Measurements from ENCODE around the gene FPGS.

The FPGS gene

GRCh38 chr9:127786773-127787104 lies 15.9 kb upstream of the FPGS start:
- DNase-seq (ENCODE audit: insufficient read length, low spot score) (no peak), FAIRE-seq (no peak)

DNA sequence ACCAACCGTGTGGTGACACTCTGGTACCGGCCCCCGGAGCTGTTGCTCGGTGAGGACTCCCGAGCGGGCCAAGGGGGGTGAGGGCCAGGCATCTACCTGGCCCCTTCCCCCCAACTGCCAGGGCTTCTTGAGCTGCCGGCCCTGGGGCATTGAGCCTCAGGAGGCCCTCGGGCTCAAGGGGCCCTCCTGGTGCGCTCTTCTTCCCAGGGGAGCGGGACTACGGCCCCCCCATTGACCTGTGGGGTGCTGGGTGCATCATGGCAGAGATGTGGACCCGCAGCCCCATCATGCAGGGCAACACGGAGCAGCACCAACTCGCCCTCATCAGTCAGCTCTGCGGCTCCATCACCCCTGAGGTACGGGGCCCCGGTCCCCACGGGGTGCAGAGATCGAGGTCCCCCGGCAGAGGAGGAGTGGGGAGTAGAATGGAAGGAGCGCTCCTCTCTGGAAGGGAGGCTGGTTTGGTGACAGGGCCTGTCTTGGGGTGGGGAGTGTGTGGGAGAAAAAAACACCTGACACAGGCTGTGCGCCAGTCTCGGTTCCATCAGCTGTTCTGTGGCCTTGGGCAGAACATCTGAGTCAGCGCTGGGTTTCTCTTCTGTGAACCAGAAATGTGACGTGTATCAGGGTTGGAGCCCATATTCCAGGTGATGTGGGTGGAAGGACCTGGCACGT lies 14.2 kb upstream of the FPGS start:
- DNase-seq (ENCODE audit: insufficient read length, low spot score): no peak
- no peak for FAIRE-seq

- FAIRE-seq: no peak
- no peak for DNase-seq (ENCODE audit: insufficient read length, low spot score)
Measured at GRCh38 chr9:127789179-127789578, 13.5 kb upstream of the FPGS start.

GRCh38 chr9:127790094-127790855 lies 12.4 kb upstream of the FPGS start:
- no peak for DNase-seq (ENCODE audit: insufficient read length, low spot score)
- FAIRE-seq: no peak

GRCh38 chr9:127791085-127791484 lies 11.6 kb upstream of the FPGS start:
- FAIRE-seq: no peak

DNA sequence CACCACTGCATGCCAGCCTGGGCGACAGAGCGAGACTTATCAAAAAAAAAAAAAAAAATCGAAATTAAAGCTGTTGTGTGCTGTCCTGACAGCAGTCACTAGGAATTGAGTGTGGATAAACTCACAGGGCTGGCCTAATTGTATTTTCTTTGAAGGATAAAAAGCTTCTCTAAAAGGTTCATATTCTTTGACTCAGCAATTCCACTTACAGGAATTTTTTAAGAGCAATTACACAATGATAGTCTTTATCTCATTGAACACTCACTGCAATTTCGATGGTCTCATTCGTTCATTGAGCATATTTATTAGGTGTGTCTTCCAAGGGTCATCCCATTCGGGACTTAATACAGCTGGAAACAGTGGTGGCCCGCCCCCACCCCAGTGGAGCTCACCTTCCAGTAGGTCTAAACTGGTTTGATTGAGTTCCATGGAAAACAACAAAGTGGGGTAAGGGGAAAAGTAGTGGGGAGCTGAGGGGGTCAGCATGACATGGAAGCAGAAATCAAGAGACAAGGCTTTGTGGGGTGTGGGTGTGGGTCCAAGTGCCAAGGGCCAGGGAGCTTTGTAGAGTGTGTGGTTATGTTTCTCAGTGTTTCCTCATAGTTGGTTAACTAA lies 10.2 kb upstream of the FPGS start:
- DNase-seq (ENCODE audit: insufficient read length, low spot score) (no peak), FAIRE-seq (no peak)

More at GRCh38 chr9:127791085-127791484, 11.6 kb upstream of the FPGS start:
- no peak for DNase-seq (ENCODE audit: insufficient read length, low spot score)

DNA sequence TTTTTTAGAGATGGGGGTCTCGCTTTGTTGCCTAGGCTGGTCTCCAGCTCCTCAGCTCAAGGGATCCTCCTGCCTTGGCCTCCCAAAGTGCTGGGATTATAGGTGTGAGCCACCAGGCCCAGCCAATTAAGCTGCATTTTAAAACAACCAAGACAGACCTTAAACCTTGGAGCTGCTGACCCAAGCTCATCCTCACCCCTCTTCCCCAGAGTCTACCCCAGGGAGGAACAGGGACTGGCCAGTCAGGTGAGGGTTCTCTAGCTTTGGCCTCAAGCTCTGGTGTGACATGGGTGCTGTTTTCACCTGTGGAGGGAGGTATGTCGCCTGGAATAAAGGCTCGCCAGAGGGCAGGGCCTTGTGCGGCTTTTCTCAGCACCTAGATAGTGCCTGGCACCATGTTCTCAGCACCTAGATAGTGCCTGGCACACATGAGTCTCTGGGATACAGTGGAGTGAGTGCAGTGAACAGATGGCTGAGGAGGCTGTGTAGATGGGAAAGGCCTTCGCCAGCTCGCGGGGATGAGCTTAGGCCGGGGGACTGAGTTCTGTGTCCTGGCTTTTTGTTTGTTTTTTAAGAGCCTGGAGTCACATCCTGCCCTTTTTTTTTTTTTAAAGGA lies 9.5 kb upstream of the FPGS start:
- no peak for DNase-seq (ENCODE audit: insufficient read length, low spot score)
- no peak for FAIRE-seq

- DNase-seq (ENCODE audit: insufficient read length, low spot score): no peak
- no peak for FAIRE-seq
Measured at GRCh38 chr9:127794001-127794791, 8.5 kb upstream of the FPGS start.

- no peak for FAIRE-seq
- DNase-seq (ENCODE audit: insufficient read length, low spot score): no peak
Measured at GRCh38 chr9:127796225-127796813, 6.4 kb upstream of the FPGS start.

DNA sequence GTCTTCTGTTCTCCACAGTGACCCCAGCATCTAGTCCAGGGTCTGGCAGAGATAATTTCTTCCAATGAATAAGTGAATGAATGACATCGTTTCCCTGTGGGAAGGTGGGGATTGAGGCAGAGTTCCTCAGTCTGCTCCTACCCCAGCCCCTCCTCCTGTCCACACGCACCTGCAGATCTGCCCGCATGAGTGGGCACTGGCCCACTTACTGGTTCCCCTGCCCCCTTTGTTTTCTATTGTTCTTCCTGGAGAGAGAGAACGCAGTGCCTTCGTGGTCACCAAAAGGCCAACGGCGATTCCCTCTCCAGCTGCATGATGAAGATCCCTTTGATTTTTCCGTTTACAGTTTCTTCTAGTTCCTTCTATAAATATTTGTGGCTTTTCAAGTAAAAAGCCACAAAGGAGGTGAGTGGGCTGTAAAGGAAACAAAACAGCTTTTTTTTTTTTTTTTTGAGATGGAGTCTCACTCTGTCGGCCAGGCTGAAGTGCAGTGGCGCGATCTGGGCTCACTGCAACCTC lies 5.8 kb upstream of the FPGS start:
- DNase-seq (ENCODE audit: insufficient read length, low spot score) (no peak), FAIRE-seq (no peak)

DNA sequence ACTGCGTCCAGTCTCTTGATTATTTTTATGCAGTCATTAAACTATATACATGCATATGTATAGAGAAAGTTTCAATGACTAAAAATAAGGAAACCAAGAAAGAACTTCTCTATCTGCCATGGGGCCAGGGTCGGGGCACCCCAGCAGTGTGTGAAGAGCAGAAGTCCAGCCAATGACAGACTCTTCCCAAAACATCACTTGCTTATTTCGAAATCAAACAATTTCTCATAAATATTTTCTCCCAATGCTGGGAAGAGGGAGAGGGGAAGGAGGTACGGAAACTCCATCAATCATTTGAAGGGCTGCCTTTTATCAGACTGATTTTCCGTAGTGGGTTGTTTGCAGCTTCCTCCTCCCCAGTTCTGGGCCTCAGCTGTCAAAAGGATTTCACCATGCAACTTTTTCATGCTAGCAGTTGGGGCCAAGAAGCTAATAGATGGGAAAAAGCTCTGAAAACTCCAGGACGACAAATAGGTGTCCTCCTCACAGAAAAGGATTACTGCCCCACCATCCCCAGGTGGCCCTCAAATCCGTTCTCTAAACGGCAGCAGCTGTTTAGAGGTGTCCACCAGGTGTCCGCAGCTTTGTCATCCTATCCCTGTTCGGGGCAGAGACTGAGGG lies 617 bp upstream of the FPGS start:
- DNase-seq (ENCODE audit: insufficient read length, low spot score): no peak
- FAIRE-seq: peak; percentile 52

GRCh38 chr9:127803507-127804352 lies 1.0 kb downstream of the FPGS start:
- DNase-seq (ENCODE audit: insufficient read length, low spot score) (peak; percentile 28), FAIRE-seq (peak; percentile 63)

GRCh38 chr9:127805620-127806019 lies 2.9 kb downstream of the FPGS start:
- no peak for FAIRE-seq
- DNase-seq (ENCODE audit: insufficient read length, low spot score): peak; percentile 43

- no peak for FAIRE-seq
- peak; percentile 9 for DNase-seq (ENCODE audit: insufficient read length, low spot score)
Measured at GRCh38 chr9:127806871-127807270, 4.2 kb downstream of the FPGS start.

DNA sequence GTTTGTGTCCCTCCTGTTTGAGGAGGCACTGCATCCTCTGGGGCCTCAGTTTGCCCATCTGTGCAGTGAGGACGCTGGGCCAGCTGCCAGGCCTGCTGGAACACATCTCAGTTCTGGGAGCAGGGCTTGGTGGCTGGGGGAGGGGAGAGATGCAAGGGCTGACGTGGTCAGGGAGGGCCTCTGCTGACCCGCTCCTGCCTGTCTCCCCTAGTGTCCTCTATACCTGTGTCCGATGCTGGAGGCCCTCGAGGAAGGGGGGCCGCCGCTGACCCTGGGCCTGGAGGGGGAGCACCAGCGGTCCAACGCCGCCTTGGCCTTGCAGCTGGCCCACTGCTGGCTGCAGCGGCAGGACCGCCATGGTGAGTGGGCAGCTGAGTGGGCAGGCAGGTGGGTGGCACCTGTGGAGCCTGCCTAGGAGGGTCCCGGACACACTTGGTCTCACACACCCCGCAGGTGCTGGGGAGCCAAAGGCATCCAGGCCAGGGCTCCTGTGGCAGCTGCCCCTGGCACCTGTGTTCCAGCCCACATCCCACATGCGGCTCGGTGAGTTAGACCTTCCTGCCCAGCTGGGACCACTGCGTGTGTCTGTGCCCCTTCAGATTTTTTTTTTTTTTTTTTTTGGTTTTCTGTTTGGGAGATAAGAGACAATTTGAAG lies 5.8 kb downstream of the FPGS start:
- DNase-seq (ENCODE audit: insufficient read length, low spot score): no peak
- no peak for FAIRE-seq

GRCh38 chr9:127809002-127809539 lies 6.4 kb downstream of the FPGS start:
- FAIRE-seq: no peak

GRCh38 chr9:127809540-127810377 lies 7.1 kb downstream of the FPGS start:
- FAIRE-seq: no peak
- DNase-seq (ENCODE audit: insufficient read length, low spot score): no peak

More at GRCh38 chr9:127809002-127809539, 6.4 kb downstream of the FPGS start:
- no peak for DNase-seq (ENCODE audit: insufficient read length, low spot score)

Data from GM19239 (cell line).